ENCODE results near the gene ATPAF1.
"Not testable (repeated sequence)": the region's sequence is repeated elsewhere in the genome, so short reads cannot be mapped to it uniquely, and the experiment has no call there.

The ATPAF1 gene

DNA sequence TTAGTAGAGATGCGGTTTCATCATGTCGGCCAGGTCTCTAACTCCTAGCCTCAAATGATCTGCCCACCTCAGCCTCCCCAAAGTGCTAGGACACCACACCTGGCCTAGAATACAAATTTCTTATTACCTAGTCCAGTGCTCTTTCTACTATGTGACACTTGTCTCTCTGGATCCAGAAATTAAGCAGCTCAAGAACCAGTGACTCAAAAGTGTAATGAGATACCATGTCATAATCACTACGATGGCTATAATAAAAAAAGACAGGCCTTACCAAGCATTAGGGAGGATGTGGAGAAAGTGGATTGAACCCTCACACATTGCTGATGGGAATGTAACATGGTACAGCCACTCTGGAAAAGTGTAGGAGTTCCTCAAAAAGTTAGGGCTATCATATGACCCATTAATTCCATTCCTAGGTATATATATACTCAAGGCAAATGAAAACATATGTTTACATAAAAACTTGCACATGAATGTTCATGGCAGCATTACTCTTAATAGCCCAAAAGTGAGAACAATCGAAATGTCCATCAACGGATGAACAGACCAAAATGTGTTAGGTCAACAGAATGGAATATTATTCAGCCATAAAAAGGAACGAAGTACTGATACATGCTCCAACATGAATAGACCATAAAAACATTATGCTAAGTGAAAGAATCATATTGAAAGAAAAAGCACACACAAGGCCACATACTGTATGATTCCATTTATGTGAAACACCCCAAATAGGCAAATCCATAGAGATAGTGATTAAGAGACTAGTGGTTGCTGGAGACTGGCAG lies 11.8 kb upstream of the ATPAF1 start:
- DNase-seq: no peak

DNA sequence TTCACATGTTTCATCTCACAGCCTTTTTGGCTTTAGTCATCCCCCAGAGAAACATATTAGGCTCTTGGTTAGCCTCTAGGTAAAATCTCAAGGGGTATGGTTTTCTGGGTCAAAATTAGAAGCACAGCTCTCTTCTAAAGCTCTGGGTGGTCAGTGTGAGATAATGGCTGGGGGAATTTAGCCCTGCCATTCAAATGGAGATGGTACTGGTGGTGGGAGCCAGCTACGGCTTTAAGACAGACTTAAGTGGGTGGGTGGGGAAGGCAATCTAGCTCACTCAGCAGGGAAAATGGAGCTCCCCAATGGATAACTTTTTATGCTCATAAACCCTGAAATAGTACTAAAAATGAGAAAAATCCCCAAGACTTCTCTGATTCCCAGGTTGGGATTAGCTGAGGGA lies 9.2 kb upstream of the ATPAF1 start:
- DNase-seq: no peak

DNA sequence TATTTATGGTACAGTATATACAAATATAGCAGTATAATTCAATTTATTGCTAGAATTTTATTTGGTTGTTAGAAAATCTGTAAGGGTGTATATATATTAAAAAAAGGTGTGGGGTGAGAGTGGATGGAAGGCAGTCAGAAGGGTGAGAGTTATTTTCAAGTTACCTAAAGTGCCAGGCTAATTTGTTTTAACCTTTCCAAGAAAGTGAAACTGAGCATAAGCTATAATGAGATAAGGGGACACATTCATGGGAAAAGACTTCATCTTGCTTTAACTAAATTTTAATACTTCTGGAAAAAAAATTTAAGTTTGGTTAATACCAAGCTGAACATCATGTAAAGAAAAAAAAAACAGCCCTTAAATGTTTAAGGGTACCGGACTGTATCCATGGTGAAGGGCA lies 8.4 kb upstream of the ATPAF1 start:
- DNase-seq: no peak

DNA sequence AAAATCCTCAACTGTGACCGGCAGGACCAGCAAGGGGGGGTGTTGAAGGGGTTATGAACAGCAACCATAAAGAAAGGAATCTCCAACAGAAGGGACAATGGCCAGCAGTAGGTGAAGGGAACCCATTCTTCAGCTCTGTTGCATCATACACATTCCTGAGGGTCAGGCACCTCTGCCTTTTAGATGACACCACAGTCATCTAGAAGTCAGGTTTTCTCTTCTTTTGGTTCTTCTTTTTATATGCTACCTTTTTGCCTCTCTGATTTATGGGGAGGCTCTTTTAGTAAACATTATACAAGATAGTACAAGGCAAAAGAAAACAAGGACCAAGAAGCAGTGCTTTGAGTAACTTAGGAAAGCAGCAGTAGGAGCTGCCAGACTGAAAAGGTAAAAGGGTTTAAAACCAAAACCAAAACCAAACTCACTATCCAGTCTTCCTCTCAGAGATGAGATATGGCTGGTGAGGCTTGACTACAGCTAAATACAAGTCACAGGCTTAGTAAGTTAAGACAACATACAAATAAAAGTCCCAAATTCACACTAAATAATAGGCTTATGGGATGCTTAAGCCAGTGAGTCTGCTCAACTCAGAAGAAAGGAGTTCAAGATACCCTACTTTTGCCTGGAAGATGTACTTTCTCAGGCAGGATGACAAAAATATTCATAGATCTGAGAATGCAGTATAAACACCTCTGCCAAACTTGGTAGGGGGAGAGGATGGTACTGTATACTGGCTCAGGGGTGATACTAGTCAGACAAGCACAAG lies 7.6 kb upstream of the ATPAF1 start:
- no peak for DNase-seq

DNA sequence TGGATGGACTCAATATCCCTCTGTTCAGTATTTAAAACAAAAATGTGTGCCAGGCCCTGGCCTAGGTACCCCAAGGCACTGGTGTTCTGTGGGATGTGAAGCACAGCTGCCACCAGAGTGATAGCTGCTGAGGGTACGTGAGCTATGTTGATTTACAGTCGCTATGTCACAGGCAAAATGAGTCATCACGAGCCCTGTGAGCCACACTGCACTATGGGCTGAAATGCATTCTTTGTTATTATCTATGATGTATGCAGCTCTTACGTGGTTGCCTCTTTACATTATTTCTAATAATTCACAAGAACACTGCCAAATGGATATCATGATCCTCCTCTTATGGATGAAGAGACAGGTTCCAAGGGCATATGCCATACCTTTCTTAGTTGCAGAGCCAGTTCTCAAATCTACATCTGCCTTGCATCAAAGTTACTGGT lies 5.6 kb upstream of the ATPAF1 start:
- DNase-seq: no peak

DNA sequence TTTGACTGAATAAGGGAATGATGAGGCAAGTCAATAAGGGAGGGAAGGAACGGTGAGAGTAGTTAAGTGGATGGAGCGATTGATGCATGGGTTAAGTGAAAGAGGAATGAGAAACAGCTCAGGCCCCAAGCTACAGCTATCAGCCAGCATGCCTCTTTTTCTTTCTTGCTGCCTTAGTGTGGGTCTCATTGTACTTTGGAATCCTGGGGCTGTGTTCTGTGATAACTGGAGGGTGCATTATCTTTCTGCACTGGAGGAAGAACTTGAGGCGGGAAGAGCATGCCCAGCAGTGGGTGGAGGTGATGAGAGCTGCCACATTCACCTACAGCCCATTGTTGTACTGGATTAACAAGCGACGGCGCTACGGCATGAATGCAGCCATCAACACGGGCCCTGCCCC lies 4.5 kb upstream of the ATPAF1 start:
- DNase-seq: no peak

DNA sequence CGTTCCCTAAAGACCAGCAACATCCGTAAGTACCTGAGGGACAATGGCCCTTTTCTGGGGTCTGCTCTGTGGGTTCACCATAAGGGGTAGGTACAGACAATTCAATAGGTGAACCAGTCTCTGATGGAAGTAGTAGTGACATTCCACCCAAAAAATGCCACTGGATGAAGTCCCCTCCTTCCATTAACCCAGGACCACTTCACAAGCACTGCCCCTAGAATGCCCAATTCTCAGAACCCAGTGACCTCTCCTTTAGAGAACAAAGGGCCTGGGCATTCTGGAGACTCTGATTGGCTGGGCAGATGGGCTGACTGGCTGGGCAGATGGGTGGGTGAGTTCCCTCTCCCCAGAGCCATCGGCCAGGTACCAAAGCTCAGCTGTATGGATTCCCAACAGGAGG lies 3.4 kb upstream of the ATPAF1 start, which contains the start of gene TEX38:
Gene TEX38 (plus strand): TSS at position 301 of the 400 bp plus-strand sequence. CDS start 81 bp downstream, at position 382.
- DNase-seq: no peak

DNA sequence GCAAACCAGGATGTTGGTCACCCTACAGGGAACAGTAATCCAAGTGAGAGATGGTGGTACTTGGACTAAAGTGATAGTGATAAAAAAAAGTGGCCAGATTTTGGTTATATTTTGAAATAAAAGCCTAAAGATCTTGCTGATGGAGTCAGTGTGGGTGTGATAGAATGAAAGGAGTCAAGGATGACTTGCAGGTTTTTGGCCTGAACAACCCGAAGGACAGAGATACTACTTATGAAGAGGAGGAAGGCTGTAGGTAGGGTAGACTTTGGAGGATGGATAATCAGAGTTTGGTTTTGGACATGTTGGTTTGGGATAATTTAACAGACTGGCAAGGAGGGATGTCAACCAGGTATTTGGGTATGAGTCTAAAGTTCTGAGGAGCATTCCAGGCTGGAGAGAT lies 2.0 kb upstream of the ATPAF1 start:
- no peak for DNase-seq

DNA sequence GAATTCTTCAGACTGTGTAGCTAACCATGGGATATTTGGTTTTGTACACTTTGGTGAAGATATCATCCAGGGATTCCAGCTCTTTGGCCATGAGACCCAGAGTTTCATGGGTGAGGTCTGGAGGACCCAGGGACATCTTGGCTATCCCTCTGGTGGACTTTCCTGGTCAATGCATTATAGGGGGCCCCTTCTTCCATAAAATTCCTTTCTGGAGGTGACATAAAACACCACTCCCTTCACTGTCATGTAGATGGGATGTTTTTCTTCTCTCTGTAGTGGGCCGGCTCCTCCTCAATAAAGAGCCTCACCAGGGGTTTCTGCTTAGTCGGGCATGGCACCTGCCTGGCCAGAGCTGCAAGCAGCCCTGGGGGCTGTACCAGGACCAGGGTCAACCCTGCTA lies 2.2 kb downstream of the ATPAF1 start:
- no peak for DNase-seq

DNA sequence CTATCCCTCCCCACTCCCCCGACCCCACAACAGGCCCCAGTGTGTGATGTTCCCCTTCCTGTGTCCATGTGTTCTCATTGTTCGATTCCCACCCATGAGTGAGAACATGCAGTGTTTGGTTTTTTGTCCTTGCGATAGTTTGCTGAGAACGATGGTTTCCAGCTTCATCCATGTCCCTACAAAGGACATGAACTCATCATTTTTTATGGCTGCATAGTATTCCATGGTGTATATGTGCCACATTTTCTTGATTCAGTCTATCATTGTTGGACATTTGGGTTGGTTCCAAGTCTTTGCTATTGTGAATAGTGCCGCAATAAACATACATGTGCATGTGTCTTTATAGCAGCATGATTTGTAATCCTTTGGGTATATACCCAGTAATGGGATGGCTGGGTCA lies 5.2 kb downstream of the ATPAF1 start:
- DNase-seq: not testable (repeated sequence)

DNA sequence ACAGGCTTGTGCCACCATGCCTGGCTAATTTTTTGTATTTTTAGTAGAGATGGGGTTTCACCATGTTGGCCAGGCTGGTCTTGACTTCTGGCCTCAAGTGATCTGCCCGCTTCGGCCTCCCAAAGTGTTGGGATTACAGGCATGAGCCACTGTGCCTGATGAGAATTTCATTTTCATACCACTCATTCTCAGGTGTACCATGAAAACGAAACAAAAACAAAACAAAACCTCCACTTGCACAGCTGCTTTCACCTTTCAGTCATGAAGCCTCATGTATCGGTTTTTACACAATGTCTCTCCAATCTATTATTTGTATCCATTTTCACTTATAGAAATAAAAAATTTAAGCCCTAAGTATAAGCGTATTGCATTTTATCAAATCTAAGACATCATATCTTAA lies 8.0 kb downstream of the ATPAF1 start:
- DNase-seq: not testable (repeated sequence)

DNA sequence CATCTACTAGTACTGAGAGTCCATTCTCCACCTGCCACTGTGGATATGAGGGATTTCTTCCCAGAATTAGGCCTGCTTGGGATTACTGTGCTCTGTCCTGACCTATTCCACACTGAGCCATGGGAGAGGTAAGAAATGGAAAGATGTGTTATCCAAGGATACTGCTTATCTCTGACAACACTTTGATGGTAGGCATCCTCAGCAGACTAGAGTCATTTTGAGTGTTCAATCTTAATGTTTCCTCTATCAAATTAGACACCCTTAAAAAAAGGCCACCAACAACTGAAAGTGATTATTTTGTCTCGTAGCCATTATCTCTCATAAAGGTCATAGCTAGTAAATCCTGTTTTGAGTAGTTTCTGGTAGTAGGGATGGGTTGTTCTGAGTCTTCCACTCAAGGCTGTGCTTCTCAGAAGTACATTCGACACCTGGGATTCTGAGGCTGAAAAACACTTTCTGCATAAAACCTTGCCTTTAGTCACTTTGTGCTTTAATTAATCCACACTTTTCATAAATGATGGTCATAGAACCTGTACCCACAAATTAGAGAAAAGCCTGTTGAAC lies 8.8 kb downstream of the ATPAF1 start:
- DNase-seq: no peak

DNA sequence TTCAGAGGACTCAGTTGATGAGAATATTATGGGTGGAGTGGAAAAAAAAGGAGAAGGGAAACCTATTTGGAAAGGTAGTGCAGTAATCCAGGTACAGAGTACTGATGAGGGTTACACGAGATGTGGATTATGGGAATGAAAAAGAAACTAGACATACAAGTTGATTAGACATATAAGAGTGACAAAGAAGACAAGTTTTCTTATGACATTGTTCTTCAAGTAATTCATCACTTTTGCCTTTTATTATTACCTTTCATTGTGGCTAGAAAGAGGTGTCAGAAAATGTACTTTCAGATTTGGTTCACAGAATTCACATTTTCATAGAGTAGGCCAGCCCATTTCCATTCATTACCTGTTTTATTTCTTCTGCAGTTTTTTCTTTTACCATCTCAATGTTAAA lies 10.4 kb downstream of the ATPAF1 start:
- DNase-seq: no peak

DNA sequence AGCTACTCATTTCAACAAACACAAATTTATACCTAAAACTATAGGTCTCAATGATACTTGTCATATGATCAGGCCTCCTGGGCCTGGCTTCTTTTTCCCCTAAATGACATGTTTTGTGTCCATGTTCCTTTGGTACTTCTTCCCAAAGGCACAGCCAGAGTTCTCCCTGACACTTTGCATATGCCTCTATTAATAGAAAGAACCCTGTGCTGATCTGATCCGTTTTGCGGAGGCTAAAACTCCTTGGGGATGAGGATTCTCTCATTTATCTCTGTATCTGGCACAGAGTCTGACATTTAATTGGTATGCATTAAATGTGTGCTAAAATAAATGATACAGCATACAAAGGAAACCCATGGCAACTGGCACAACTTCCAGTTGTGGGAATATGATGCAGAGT lies 11.5 kb downstream of the ATPAF1 start:
- no peak for DNase-seq

DNA sequence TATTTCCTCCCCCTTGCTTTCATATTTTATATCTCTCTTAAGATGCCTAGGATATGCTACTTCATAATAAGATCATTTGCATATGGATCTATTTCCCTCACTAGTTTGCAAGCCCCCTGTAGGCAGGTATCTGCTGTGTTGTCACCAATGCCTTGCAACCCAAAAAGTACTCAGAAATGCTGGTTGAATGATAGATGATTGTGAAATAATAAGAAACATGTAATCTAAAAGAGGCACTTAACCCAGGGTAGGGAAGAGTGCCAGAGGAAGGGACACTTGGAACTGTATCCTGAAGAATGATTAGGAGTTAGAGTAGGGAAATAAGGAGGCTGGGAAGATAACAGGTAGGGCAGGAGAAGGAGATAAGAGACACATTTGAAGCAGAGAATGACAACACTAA lies 12.3 kb downstream of the ATPAF1 start:
- DNase-seq: no peak

DNA sequence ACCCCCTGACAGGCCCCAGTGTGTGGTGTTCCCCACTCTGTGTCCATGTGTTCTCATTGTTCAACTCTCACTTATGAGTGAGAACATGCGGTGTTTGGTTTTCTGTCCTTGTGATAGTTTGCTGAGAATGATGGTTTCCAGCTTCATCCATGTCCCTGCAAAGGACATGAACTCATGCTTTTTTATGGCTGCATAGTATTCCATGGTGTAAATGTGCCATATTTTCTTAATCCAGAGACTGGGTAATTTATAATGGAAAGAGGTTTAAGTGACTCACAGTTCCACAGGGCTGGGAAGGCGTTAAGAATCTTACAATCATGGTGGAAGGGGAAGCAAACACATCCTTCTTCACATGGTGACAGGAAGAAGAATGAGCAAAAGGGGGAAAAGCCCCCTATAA lies 13.5 kb downstream of the ATPAF1 start:
- not testable (repeated sequence) for DNase-seq

DNA sequence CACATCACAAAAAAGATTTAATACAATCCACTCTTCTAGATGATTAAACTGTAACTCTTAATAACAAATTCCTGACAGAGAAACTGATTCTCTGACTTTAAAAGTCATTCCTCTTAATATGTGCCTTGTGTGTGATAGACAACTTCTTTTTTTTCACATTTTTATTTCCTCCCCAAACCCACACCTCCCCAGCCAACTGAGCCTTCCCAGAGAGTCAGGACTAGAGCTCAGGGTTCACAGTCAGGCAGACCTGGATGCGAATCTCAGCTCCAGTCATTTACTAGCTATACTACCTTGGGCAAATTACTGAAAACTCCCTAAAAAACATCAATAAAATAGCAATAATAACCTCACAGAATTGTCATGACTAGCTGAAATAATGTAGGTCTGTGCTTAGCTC lies 14.2 kb downstream of the ATPAF1 start:
- no peak for DNase-seq

DNA sequence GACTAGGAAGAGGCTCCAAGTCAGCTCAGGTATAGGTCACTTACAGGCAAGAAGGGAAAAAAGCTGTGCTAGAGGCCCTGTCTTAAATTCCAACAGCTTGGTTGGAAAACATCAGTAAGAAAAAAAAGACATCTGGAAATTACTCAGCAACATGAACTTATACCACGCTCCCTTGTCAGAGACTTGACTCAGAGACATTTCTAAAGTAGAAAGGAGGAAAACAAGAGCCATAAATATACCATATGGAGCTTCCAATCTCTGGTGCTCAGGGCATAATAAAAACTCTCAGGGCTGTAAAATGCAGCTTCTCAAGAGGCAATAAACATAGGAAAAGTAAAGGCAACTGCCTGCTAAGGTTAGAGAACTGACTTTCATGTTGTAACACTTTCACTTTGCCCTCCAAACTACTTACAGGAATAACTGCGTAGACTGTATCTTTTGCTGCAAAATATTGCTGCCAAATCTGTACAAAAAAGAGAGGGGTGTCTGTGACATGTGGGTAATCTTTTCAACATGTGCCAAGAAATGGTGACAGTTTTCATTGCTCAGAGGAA lies 14.7 kb downstream of the ATPAF1 start:
- DNase-seq: no peak

DNA sequence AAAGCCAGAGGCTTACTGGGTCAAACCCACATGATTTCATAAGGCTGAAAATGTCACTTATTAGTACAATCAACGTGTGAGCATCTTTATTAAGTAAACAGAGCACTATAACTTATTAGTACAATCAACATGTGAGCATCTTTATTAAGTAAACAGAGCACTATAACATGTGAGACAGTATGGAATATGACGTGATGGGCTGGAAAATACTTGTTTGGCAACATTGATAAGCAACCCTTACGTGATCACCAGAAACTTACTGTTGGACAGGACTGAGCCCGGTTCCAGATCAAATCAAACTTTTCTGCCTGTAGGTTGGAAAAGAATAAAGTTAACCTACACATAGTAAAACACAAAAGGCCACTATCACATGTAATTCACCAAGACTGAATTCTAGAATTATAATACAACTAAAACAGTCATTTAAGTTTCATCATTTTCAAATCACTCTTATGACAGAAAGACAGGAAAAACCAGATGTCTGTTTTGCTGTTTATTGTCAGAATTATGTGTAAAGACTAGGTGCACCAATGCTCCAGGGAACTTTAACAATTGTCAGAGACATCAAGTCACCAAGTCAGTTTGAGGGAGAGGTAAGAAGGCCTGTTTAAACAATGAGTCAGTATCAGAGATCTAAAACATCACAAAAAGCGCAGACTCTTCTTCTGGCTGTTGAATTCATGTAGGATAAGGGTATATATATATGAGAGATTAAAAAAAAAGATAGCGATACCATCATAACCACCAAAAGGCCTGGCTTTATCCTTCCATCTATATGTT lies 15.7 kb downstream of the ATPAF1 start:
- DNase-seq: no peak

DNA sequence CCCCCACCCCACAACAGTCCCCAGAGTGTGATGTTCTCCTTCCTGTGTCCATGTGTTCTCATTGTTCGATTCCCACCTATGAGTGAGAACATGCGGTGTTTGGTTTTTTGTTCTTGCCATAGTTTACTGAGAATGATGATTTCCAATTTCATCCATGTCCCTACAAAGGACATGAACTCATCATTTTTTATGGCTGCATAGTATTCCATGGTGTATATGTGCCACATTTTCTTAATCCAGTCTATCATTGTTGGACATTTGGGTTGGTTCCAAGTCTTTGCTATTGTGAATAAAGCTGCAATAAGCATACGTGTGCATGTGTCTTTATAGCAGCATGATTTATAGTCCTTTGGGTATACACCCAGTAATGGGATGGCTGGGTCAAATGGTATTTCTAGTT lies 17.0 kb downstream of the ATPAF1 start:
- not testable (repeated sequence) for DNase-seq

DNA sequence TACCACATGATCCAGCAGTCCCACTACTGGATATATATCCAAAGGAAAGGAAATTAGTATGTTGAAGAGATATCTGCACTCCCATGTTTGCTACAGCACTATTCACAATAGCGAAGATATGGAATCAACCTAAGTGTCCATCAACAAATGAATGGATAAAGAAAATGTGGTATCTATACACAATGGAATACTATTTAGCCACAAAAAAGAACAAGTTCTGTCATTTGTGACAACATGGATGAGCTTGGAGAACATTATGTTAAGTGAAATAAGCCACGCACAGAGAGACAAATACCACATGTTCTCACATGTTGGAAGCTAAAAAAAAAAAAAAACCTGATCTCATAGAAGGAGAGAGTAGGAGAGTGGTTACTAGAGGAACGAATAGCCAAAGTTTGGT lies 17.7 kb downstream of the ATPAF1 start:
- no peak for DNase-seq

DNA sequence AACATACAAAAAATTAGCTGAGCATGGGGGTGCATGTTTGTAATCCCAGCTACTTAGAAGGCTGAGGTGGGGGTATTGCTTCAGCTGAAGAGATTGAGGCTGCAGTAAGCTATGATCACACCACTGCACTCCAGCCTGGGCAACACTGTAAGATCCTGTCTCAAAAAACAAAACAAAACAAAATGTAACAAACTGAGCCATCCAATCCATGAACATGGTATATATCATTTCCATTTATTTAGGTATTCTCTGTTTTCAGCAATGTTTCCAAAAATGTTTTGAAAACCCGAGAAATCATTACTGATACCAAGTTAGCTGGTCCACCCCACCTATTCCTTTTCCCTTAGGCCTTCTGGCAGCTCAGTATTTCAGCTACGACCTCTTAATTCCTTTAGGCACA lies 18.4 kb downstream of the ATPAF1 start:
- no peak for DNase-seq

DNA sequence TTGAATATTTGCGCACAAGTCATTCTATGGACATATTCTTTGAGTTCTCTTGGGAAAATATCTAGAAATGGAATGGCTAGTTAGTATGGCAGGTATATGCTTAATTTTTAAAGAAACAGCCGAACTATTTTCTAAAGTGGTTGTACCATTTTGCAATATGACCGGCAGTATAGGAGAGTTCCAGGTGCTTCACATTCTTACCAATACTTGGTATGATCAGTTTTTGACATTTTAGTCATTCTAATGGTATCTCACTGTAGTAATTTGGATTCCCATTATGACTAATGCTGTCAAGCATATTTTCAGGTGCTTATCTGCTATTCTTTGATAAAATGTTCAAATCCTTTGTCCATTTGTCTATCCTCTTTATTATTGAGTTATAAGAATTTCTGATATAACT lies 20.6 kb downstream of the ATPAF1 start:
- DNase-seq: no peak
